PFSK-1 (cell line): Measurements from ENCODE around the gene PTH2R. TPM values are rescaled to one million over a fixed set of nuclear protein-coding genes. Genes with fewer than 3 reads are reported as not detected.

Source experiments
- FOXP2 ChIP-seq: optimal IDR thresholded peaks from 2 replicates; pipeline ENCODE3; 2011; ENCODE audit warnings: borderline replicate concordance, control low read depth, inconsistent platforms; ENCODE audit not compliant: insufficient read depth; ENCODE audit errors: extremely low read length, extremely low read depth
- POLR2AphosphoS5 ChIP-seq: IDR thresholded peaks from 2 replicates; pipeline ENCODE4 v1.6.1; 2012; ENCODE audit warnings: low read depth, mild to moderate bottlenecking, control low read depth, low read length, moderate library complexity
- REST ChIP-seq, 2 experiments: IDR thresholded peaks; 2 replicates each; pipeline versions ENCODE4 v1.6.1 to v1.8.0; 2011 to 2012; ENCODE audit warnings: low read depth in 2 of 2, low read length in 2 of 2, control low read depth in 1 of 2, inconsistent platforms in 1 of 2, mild to moderate bottlenecking in 1 of 2, moderate library complexity in 1 of 2; ENCODE audit not compliant: insufficient read depth in 1 of 2
- SIN3A ChIP-seq: IDR thresholded peaks from 2 replicates; pipeline ENCODE4 v1.6.1; 2012; ENCODE audit warnings: mild to moderate bottlenecking, low read length, moderate library complexity, borderline replicate concordance; ENCODE audit not compliant: insufficient read depth
- TAF1 ChIP-seq: IDR thresholded peaks from 2 replicates; pipeline ENCODE4 v1.6.1; 2012; ENCODE audit warnings: low read length, control low read depth, borderline replicate concordance; ENCODE audit not compliant: insufficient read depth
- polyA plus RNA-seq: library from polyadenylated mRNA; unstranded; fragments of >200 nt; gene quantifications from one replicate; pipeline ENCODE4 v1.2.1, GENCODE V29; 2012; ENCODE audit warnings: low read depth, missing spikeins; ENCODE audit not compliant: insufficient read length

Gene PTH2R
- polyA plus RNA-seq = not detected

- no peak for TF ChIP-seq REST (IDR thresholded peaks at IDR 0.05; ENCODE audit: insufficient read depth in 1 of 2, low read depth in 2 of 2, low read length in 2 of 2)
- TF ChIP-seq SIN3A = no peak
- TF ChIP-seq FOXP2 = no peak
Observed at GRCh38 chr2:208406474-208407451, at the start of gene PTH2R. PTH2R (plus strand) TSS chr2:208406792; CDS start chr2:208407044, 252 bp downstream.

- TF ChIP-seq REST (IDR thresholded peaks at IDR 0.05; ENCODE audit: insufficient read depth in 1 of 2, low read depth in 2 of 2, low read length in 2 of 2) (no peak), FOXP2 (no peak), POLR2AphosphoS5 (no peak), TAF1 (no peak), SIN3A (no peak)
Observed at GRCh38 chr2:208356846-208357574, 49.6 kb upstream of the PTH2R start.

GRCh38 chr2:208358758-208359631, 47.6 kb upstream of the PTH2R start:
- no peak for TF ChIP-seq TAF1
- no peak for TF ChIP-seq SIN3A
- no peak for TF ChIP-seq POLR2AphosphoS5
- no peak for TF ChIP-seq REST (IDR thresholded peaks at IDR 0.05; ENCODE audit: insufficient read depth in 1 of 2, low read depth in 2 of 2, low read length in 2 of 2)
- TF ChIP-seq FOXP2 = no peak

GRCh38 chr2:208359632-208359986, 47.0 kb upstream of the PTH2R start:
- TF ChIP-seq SIN3A (no peak), POLR2AphosphoS5 (no peak), TAF1 (no peak), FOXP2 (no peak), REST (IDR thresholded peaks at IDR 0.05; ENCODE audit: insufficient read depth in 1 of 2, low read depth in 2 of 2, low read length in 2 of 2) (no peak)
